HG02798 (cell line): Measurements from ENCODE around the gene ALDH3B1.
"Not testable (repeated sequence)": the region's sequence is repeated elsewhere in the genome, so short reads cannot be mapped to it uniquely, and the experiment has no call there.

ENCODE experiments used
- ATAC-seq: cut with Tn5 transposase; IDR thresholded peaks from one replicate; pipeline ENCODE4 v1.9.1; 2021; ENCODE audit warnings: mild to moderate bottlenecking; ENCODE audit not compliant: unreplicated experiment, poor library complexity

Gene ALDH3B1, protein sequence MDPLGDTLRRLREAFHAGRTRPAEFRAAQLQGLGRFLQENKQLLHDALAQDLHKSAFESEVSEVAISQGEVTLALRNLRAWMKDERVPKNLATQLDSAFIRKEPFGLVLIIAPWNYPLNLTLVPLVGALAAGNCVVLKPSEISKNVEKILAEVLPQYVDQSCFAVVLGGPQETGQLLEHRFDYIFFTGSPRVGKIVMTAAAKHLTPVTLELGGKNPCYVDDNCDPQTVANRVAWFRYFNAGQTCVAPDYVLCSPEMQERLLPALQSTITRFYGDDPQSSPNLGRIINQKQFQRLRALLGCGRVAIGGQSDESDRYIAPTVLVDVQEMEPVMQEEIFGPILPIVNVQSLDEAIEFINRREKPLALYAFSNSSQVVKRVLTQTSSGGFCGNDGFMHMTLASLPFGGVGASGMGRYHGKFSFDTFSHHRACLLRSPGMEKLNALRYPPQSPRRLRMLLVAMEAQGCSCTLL

GRCh38 chr11:68010090-68011041 lies at the start of gene ALDH3B1:
Gene ALDH3B1, plus strand, starts transcription at chr11:68010327. Its CDS starts 4,971 bp downstream, at chr11:68015298.
- ATAC-seq = no peak

GRCh38 chr11:67963217-67963616 lies 46.9 kb upstream of the ALDH3B1 start:
- ATAC-seq = not testable (repeated sequence)

DNA sequence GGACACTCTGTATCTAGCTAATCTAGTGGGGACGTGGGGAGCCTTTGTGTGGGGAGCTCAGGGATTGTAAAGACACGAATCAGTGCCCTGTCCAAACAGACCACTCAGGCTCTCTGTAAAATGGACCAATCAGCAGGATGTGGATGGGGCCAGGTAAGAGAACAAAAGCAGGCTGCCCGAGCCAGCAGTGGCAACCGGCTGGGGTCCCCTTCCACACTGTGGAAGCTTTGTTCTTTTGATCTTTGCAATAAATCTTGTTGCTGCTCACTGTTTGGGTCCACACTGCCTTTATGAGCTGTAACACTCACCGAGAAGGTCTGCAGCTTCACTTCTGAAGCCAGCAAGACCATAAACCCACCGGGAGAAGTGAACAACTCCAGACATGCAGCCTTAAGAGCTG lies 46.2 kb upstream of the ALDH3B1 start:
- ATAC-seq = not testable (repeated sequence)

DNA sequence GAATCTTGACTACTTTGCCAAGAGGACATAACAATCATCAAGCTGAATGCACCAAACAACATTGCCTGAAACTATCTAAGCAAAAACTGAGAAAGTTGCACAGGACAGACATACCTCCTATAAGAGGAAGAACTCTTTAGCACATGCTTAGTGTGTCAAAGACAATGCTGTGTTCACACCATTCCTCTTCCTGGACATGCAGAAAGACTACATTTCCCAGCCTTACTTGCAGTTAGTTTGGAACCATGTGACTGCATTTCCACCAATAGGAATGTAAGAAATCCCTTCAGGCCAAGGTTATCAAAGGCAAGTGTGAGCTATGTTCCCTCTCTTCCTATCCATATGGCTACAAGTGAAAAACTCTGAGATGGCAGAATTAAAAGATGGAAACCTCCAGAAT lies 45.4 kb upstream of the ALDH3B1 start:
- not testable (repeated sequence) for ATAC-seq

- ATAC-seq = not testable (repeated sequence)
Measured at GRCh38 chr11:67965830-67966348, 44.2 kb upstream of the ALDH3B1 start.

- not testable (repeated sequence) for ATAC-seq
Measured at GRCh38 chr11:67974746-67975145, 35.4 kb upstream of the ALDH3B1 start.

GRCh38 chr11:67978766-67979418 lies 31.2 kb upstream of the ALDH3B1 start:
- not testable (repeated sequence) for ATAC-seq

- not testable (repeated sequence) for ATAC-seq
Measured at GRCh38 chr11:67981226-67981625, 28.9 kb upstream of the ALDH3B1 start.

GRCh38 chr11:67982255-67982857 lies 27.8 kb upstream of the ALDH3B1 start:
- not testable (repeated sequence) for ATAC-seq

- ATAC-seq = no peak
Measured at GRCh38 chr11:67983951-67984350, 26.2 kb upstream of the ALDH3B1 start.

GRCh38 chr11:67985302-67985701 lies 24.8 kb upstream of the ALDH3B1 start:
- ATAC-seq = not testable (repeated sequence)

DNA sequence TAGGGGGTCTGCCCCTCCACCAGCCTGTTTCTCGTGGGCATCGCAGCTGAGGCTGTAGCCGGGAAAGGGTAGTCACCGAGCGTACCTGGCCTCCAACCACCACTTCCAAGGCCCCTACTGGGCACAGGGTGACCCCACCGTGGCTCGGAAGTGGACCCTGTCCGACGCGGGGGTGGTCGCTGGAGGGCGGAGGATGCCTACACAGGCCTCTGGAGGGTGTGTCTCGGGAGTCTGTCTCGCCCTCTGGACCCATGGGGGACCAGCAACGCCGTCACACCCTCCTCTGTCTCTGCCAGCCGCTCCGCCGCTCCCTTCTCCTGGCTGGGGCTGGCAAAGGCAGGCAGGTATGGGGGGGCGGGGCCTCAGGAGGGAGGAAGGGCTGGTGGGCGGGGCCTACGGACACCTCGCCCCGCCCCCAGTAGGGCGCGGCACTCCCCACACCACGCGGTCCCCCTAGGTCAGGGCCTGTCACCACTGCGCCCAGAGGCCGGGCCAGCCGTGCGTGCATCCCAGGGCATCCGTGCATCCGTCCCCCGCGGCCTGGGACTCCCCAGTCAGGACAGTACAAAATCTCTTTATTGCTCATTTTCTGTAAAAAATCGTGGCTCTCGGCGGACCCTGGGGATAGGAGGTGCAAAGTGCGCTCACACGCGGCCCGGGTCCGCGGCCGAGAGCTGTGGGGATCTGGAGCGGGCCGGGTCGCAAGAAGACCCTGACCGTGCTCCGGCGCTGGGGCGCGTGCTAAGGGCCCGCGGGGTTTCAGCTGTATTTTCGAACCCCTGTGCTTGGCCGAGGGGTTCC lies 19.4 kb upstream of the ALDH3B1 start:
- ATAC-seq = not testable (repeated sequence)

DNA sequence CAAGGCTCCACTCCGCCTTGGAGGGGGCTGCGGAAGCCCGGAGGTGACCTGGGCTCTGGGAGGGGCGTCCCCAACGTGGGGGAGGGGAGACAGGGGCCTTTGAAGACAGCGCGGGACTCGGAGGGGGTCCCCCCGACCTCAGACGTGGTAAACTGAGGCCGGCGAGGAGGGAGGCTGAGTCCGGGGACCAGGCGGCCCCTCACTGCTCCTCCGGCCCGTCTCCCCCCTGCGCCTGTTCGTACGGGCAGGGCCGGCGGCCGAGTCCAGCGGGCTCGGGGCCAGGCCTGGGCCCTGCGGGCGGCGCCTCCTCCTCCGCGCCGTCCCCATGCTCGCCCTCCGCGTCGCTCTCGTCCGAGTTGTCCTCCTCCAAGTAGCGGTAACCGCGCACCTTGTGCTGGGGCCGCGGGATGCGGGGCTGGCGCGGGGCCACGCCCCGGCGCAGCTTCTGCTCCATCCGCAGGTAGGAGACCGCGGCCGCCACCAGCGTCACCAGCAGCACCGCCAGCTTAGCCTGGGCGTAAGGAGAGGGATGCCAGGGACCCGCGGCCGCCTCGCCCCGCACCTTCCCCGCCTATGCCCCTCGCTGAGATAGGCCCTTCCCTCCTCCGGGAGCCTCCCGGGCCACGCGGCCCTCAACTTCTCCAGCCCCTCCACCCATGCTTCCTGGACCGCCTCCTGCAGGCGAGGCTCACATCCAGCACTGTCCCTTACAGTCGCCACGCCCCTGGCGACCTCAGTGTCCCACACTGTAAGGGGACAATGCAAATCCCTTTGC lies 18.6 kb upstream of the ALDH3B1 start:
- ATAC-seq = not testable (repeated sequence)

GRCh38 chr11:67993821-67994220 lies 16.3 kb upstream of the ALDH3B1 start:
- not testable (repeated sequence) for ATAC-seq

GRCh38 chr11:67994387-67994786 lies 15.7 kb upstream of the ALDH3B1 start:
- ATAC-seq = not testable (repeated sequence)

DNA sequence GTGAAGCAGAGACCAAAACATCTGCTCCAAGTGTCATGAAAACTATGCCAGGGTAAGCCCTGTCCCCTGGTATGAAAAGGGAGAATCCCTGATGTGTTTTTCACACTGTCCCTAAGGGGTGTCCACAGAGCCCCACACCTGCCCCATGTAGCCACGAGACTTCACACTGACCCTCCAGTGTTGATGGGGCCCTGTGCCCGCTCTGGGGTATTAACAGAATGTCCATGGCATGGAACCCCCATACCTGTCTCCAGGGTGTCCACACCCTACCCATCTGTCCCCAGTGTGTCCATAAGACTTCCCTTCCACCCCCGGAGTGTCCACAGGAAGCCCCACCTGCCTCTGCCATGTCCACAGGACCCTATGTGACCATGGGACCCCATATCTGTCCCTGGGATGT lies 15.0 kb upstream of the ALDH3B1 start:
- not testable (repeated sequence) for ATAC-seq

- not testable (repeated sequence) for ATAC-seq
Measured at GRCh38 chr11:67995579-67995978, 14.5 kb upstream of the ALDH3B1 start.

GRCh38 chr11:67996051-67996450 lies 14.1 kb upstream of the ALDH3B1 start:
- ATAC-seq = no peak
